AG10803 (cell line): ENCODE measurements around the gene NPW.

Experiments
- DNase-seq: peaks from one replicate; pipeline ENCODE4 v3.0.0; 2010; ENCODE audit warnings: low read depth
- H3K4me3 ChIP-seq: 2 replicates; pipeline ENCODE4 v1.5.1; 2011; ENCODE audit warnings: mild to moderate bottlenecking, low read length, control low read depth
- TF ChIP-seq, protein P1 (sequence below): conservative IDR thresholded peaks from 2 replicates; pipeline ENCODE4 v1.5.1; 2011; ENCODE audit warnings: mild to moderate bottlenecking, low read length, control low read depth, inconsistent platforms

Gene NPW

DNA sequence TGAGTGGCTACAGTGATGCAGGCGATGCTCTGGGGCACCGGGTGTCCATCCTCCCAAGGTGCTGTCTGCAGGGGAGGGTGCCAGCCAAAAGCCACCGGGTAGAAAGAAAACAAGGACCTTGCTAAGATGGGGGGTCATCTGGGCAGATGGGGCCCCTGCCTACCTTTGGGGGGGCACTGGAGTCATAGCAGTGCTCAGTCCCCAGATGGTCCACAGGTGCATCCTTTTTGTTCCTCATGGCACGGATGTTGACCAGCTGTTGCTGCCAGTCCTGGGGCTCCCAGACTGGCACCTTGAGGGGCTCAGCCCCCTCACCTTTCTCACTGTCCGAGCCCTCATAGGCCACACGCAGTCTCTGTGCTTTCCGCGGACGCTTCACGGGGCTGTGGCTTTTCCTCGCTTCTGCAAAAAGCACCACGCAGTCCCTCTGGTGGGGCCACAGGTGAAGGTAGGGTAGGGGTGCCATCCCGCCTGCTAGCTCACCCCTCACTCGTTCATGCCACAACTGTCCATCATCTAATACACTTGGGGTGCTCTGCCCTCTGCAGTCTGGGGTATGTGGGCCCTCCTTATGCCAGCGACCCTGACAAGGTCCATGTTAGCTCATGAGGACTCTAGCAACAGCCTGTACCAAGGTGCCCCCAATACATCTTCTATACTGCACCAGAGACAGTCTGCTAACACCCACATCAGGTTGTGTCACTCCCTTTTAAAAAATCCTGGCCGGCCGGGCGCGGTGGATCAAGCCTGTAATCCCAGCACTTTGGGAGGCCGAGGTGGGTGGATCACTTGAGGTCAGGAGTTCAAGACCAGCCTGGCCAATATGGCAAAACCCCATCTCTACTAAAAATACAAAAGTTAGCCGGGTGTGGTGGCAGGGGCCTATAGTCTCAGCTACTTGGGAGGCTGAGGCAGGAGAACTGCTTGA, 26.6 kb downstream of the NPW start:
- no peak overlapping the region for H3K4me3 ChIP-seq
- TF ChIP-seq, protein P1, sequence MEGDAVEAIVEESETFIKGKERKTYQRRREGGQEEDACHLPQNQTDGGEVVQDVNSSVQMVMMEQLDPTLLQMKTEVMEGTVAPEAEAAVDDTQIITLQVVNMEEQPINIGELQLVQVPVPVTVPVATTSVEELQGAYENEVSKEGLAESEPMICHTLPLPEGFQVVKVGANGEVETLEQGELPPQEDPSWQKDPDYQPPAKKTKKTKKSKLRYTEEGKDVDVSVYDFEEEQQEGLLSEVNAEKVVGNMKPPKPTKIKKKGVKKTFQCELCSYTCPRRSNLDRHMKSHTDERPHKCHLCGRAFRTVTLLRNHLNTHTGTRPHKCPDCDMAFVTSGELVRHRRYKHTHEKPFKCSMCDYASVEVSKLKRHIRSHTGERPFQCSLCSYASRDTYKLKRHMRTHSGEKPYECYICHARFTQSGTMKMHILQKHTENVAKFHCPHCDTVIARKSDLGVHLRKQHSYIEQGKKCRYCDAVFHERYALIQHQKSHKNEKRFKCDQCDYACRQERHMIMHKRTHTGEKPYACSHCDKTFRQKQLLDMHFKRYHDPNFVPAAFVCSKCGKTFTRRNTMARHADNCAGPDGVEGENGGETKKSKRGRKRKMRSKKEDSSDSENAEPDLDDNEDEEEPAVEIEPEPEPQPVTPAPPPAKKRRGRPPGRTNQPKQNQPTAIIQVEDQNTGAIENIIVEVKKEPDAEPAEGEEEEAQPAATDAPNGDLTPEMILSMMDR = no peak
- DNase-seq = no peak

DNA sequence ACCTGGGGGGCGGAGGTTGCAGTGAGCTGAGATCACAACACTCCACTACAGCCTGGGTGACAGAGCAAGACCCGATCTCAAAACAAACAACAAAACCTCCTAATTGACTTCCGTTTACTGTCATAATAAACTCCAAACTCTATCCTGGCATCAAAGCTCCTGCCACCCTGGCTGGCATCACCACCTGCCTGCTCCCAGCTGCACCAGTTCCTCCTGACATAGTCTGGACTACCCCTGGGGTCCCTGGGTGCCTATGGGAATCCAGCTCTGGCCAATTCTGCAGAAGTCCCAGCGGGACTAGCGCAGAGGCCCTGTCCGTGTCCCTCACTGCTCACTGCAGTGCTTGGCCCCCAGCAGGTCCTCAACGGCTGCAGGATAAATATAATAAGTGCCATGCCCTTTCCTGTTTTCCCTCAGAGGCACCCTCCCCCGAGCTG, 27.3 kb downstream of the NPW start:
- TF ChIP-seq, protein P1 = no peak
- H3K4me3 ChIP-seq = peak overlapping the region; percentile 89
- DNase-seq = no peak

DNA sequence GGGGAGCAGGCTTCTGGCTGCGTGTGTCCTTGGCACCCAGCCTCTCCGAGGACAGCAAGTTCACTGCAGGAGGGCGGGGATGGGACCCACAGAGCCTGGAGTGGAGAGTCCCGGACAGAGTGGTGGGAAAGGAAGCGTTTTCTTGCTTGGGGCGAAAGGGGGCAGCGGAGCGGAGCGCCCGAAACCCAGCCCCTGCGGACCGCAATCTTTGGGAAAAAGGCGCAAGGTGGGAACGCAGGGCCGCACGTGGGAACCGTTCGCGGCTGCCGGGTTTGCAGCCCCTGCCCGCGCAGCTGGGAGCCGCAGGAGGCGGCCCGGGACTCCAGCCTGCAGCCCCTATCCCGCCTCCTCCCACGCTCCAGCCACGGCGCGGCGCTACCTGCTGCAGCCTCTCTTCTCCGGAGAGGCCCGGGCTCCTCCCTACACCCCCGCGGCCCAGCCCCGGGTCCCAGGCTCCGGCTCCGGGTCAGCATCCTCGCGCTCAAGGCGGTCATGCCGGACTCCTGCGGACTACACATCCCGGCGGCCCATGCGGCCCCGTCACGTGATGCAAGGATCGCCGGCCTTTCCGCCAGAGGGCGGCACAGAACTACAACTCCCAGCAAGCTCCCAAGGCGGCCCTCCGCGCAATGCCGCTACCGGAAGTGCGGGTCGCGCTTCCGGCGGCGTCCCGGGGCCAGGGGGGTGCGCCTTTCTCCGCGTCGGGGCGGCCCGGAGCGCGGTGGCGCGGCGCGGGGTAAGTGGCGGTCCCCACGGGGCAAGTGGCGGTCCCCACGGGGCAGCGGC, 27.9 kb downstream of the NPW start, which contains the start of the genes NTHL1 and TSC2:
Gene NTHL1, minus strand, starts transcription at position 505 of the 786 bp plus-strand sequence. Its CDS starts 11 bp downstream, at position 494.
Gene TSC2, plus strand, starts transcription at position 656 of the 786 bp plus-strand sequence. CDS start 631 bp downstream, outside the sequence.
- peak within 1 kb of the TSS; percentile 89 for H3K4me3 ChIP-seq
- DNase-seq = peak; percentile 94
- TF ChIP-seq, protein P1 = peak; percentile 40

DNA sequence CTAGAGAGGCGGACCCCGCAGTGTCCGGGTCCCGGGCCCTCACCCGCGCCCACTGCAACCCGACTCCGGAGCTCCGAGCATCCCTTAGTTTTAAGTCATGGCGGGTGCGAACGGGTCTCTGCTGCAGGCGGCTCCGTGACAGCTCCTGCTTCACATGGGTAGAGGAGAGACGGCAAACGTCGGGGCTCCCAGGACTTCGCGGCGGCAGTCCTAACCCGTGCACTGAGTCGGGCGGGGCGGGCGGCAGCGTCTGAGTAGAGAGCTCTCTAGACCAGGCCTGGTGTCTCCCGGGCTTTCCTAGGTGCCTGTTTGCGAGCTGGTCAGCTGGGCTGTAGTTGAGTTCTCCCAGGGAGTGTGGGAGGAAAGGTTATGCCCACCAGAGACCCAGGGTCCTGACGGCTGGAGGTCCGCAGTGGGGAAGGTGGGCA, 28.5 kb downstream of the NPW start:
- DNase-seq = no peak
- TF ChIP-seq, protein P1 = no peak
- H3K4me3 ChIP-seq = peak overlapping the region; percentile 89

DNA sequence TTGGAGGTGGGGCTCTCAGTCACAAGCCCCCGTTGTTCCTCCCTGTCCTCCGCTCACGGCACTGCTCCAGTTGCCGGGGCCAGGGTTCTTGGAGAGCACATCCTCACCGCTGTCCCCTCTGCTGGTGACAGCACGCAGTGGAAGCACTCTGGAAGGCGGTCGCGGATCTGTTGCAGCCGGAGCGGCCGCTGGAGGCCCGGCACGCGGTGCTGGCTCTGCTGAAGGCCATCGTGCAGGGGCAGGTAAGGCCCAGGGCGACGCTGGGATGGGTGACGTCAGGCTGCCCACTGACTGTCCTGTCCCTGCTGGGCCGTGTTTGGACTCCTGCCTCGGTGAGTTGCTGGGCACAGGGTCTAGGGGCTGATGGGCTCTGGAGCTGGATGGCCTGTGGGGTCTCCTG, 33.6 kb downstream of the NPW start:
- DNase-seq = no peak
- no peak overlapping the region for H3K4me3 ChIP-seq
- TF ChIP-seq, protein P1 = no peak

DNA sequence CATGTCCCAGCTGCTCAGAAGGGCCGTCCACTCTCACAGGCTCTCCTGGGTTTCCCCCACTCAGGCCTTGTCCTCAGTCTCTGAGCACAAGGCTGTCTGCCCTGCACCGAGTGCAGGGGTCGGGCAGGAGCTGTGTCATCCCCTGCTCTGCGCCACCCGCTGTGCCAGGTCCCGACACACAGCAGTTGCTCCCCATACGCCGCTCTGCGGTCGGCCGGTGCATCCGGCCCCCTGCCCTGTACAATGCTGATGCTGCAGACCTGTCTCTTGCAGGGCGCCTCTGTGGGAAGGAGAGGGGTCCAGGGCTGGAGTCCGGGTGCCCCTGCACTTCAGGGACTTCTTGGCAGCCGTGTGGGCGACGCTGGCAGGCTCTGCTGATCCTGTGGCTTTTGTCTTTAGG, 34.3 kb downstream of the NPW start:
- H3K4me3 ChIP-seq = no peak overlapping the region
- no peak for DNase-seq
- TF ChIP-seq, protein P1 = no peak
